22Rv1 (cell line): ENCODE results near the gene STK39.

ENCODE experiments used
- ZFX ChIP-seq: fragments of 450-650 bp; IDR thresholded peaks from 2 replicates; pipeline ENCODE4 v1.6.1; 2017; ENCODE audit warnings: antibody characterized with exemption, borderline replicate concordance
- TF ChIP-seq, protein P1 (sequence below): fragments of 450-650 bp; IDR thresholded peaks from 2 replicates; pipeline ENCODE4 v1.5.1; 2017; ENCODE audit warnings: mild to moderate bottlenecking

DNA sequence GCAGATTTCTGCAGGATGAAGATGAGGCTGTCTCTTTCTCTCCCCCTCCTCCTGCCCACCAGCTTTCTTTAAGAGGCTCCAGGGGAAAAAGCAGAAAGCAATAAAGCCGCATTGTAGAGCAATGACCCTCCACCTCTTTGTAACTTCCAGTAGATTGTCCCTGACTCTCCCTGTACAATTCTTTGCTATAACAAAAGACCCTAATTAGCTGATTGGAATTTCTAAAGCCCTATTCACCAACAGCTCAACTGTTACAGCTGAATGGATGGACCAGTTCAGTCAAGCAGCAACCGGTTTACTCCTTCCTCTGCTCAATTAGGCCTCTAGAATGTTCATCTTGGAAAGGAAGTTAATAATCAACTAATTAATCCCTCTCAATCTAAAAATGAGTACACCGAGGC lies 301.0 kb downstream of the STK39 start:
- TF ChIP-seq, protein P1, sequence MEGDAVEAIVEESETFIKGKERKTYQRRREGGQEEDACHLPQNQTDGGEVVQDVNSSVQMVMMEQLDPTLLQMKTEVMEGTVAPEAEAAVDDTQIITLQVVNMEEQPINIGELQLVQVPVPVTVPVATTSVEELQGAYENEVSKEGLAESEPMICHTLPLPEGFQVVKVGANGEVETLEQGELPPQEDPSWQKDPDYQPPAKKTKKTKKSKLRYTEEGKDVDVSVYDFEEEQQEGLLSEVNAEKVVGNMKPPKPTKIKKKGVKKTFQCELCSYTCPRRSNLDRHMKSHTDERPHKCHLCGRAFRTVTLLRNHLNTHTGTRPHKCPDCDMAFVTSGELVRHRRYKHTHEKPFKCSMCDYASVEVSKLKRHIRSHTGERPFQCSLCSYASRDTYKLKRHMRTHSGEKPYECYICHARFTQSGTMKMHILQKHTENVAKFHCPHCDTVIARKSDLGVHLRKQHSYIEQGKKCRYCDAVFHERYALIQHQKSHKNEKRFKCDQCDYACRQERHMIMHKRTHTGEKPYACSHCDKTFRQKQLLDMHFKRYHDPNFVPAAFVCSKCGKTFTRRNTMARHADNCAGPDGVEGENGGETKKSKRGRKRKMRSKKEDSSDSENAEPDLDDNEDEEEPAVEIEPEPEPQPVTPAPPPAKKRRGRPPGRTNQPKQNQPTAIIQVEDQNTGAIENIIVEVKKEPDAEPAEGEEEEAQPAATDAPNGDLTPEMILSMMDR: no peak
- no peak for TF ChIP-seq ZFX
